ENCODE measurements around the gene CCSER1. TPM values are rescaled to one million over a fixed set of nuclear protein-coding genes. Genes with fewer than 3 reads are reported as not detected.

Gene CCSER1
- total and polyA plus RNA-seq, 4 donors, result 0.18 to 2.3 (median 1.2) TPM

DNA sequence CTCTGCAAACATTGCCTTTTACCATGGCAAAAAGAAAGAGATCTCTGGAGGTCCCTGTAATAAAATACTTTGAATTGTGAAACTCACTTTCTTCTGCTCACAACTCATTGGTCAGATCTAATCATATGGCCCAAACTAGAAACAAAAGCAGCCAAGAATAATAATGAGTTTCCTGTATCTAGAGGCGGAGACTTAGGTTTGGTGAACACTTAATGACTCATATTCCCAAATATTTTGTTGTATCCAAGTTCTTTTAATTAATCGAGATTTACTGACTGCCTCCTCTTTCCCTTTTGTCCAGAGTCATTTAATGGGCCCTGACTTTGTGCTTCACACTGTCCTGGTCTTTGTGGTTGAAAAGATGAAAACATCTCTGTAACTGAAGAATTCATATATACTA, 190.6 kb downstream of the CCSER1 start:
- TF ChIP-seq FOXA1 (IDR thresholded peaks at IDR 0.05), result no peak
- no peak overlapping the region for H3K27ac ChIP-seq (ENCODE audit: low read depth in 1 of 2, low read length in 2 of 2)

DNA sequence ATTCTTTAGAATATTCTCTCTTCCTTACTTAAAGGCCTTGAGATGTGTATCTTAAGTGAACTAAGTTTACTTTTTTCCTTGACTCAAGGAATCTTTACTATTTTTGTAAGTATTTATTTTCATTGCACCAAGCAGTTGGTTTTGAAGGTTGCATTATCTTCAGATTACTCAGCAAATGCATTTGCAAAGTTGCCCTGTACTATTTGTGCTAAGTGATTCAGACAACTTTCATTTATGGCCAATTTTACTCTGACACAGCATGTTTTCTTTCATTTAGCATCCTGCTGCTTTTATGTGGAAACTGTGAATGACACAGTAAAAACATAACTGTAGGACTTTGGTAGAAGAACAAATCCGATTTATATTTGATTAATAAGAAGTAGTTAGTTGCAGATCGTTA, 191.0 kb downstream of the CCSER1 start:
- H3K27ac ChIP-seq (ENCODE audit: low read depth in 1 of 2, low read length in 2 of 2), result no peak overlapping the region
- no peaks in the 10 kb centered on the region for H3K4me1 ChIP-seq (ENCODE audit: control insufficient read depth in 4 of 4, insufficient read depth in 4 of 4, low read length in 3 of 4)
- H3K9ac ChIP-seq (ENCODE audit: low read depth in 1 of 2, low read length in 2 of 2), result no peak overlapping the region
- TF ChIP-seq FOXA1 (IDR thresholded peaks at IDR 0.05), result no peak
- H3K27me3 ChIP-seq (ENCODE audit: control insufficient read depth in 4 of 4, insufficient read depth in 4 of 4, low read length in 3 of 4), result no peaks in the 10 kb centered on the region
- no peaks in the 10 kb centered on the region for H3K36me3 ChIP-seq (ENCODE audit: control insufficient read depth in 4 of 4, insufficient read depth in 3 of 4, low read depth in 1 of 4, low read length in 3 of 4)
- no peaks in the 10 kb centered on the region for H3K9me3 ChIP-seq (ENCODE audit: control insufficient read depth in 4 of 4, low read length in 3 of 4)
- H3K4me3 ChIP-seq (ENCODE audit: low read depth in 1 of 3, low read length in 3 of 3), result no peak overlapping the region
- 72% methylated on average over 2 of the region's 2 CpGs for WGBS
- no peak for DNase-seq (ENCODE audit: low spot score)

More for the DNA sequence above, 190.6 kb downstream of the CCSER1 start:
- Histone ChIP-seq H3K9ac (ENCODE audit: low read depth in 1 of 2, low read length in 2 of 2) (no peak overlapping the region), H3K4me3 (ENCODE audit: low read depth in 1 of 3, low read length in 3 of 3) (no peak overlapping the region), H3K27me3 (ENCODE audit: control insufficient read depth in 4 of 4, insufficient read depth in 4 of 4, low read length in 3 of 4) (no peaks in the 10 kb centered on the region), H3K36me3 (ENCODE audit: control insufficient read depth in 4 of 4, insufficient read depth in 3 of 4, low read depth in 1 of 4, low read length in 3 of 4) (no peaks in the 10 kb centered on the region), H3K9me3 (ENCODE audit: control insufficient read depth in 4 of 4, low read length in 3 of 4) (no peaks in the 10 kb centered on the region), H3K4me1 (ENCODE audit: control insufficient read depth in 4 of 4, insufficient read depth in 4 of 4, low read length in 3 of 4) (no peaks in the 10 kb centered on the region)
- WGBS, result 72% methylated on average over 2 of the region's 2 CpGs
- no peak for DNase-seq (ENCODE audit: low spot score)

DNA sequence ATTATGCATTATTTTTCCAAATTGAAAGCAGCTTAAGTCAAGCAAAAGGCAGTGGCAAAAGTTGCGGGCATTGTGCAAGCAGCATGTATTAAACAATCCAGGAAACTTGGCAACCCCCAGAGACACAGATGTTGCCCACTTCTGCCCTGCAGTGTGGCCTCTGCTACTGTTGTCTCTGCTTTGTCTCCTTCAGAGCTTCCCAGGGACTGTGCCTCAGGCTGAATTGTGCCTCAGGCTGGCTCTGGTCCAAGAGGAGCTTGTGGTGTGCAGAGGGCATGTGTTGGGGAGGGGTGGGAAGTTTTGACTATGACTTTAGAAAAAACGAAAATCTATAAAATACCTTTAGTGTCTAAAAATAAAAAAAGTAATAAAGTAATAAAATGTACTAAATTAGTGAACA, 201.4 kb downstream of the CCSER1 start:
- Histone ChIP-seq H3K9me3 (ENCODE audit: control insufficient read depth in 4 of 4, low read length in 3 of 4) (no peaks in the 10 kb centered on the region), H3K27me3 (ENCODE audit: control insufficient read depth in 4 of 4, insufficient read depth in 4 of 4, low read length in 3 of 4) (peaks cover 0 to 2% (median 0%) of the 10 kb centered on the region in 4 donors), H3K9ac (ENCODE audit: low read depth in 1 of 2, low read length in 2 of 2) (no peak overlapping the region), H3K27ac (ENCODE audit: low read depth in 1 of 2, low read length in 2 of 2) (no peak overlapping the region), H3K4me1 (ENCODE audit: control insufficient read depth in 4 of 4, insufficient read depth in 4 of 4, low read length in 3 of 4) (no peaks in the 10 kb centered on the region), H3K36me3 (ENCODE audit: control insufficient read depth in 4 of 4, insufficient read depth in 3 of 4, low read depth in 1 of 4, low read length in 3 of 4) (no peaks in the 10 kb centered on the region), H3K4me3 (ENCODE audit: low read depth in 1 of 3, low read length in 3 of 3) (no peak overlapping the region)
- no peak for DNase-seq (ENCODE audit: low spot score)
- TF ChIP-seq HNF4G (IDR thresholded peaks at IDR 0.05) (no peak), EGR1 (IDR thresholded peaks at IDR 0.05; ENCODE audit: low read depth in 2 of 2) (no peak), RXRA (IDR thresholded peaks at IDR 0.05) (no peak), GABPA (IDR thresholded peaks at IDR 0.05 in 1 of 2, conservative IDR thresholded peaks at IDR 0.05 in 1 of 2) (no peak), FOXA2 (IDR thresholded peaks at IDR 0.05) (no peak), JUND (IDR thresholded peaks at IDR 0.05) (no peak), NR2F2 (IDR thresholded peaks at IDR 0.05) (no peak), SP1 (IDR thresholded peaks at IDR 0.05) (no peak), RAD21 (IDR thresholded peaks at IDR 0.05) (no peak), HNF4A (conservative IDR thresholded peaks at IDR 0.05) (no peak), YY1 (IDR thresholded peaks at IDR 0.05) (no peak), TAF1 (conservative IDR thresholded peaks at IDR 0.05) (no peak)
- TF ChIP-seq, protein P1, sequence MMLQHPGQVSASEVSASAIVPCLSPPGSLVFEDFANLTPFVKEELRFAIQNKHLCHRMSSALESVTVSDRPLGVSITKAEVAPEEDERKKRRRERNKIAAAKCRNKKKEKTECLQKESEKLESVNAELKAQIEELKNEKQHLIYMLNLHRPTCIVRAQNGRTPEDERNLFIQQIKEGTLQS (IDR thresholded peaks at IDR 0.05), result no peak
- TF ChIP-seq, protein P2, sequence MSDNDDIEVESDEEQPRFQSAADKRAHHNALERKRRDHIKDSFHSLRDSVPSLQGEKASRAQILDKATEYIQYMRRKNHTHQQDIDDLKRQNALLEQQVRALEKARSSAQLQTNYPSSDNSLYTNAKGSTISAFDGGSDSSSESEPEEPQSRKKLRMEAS (IDR thresholded peaks at IDR 0.05), result no peak
- TF ChIP-seq, protein P3, sequence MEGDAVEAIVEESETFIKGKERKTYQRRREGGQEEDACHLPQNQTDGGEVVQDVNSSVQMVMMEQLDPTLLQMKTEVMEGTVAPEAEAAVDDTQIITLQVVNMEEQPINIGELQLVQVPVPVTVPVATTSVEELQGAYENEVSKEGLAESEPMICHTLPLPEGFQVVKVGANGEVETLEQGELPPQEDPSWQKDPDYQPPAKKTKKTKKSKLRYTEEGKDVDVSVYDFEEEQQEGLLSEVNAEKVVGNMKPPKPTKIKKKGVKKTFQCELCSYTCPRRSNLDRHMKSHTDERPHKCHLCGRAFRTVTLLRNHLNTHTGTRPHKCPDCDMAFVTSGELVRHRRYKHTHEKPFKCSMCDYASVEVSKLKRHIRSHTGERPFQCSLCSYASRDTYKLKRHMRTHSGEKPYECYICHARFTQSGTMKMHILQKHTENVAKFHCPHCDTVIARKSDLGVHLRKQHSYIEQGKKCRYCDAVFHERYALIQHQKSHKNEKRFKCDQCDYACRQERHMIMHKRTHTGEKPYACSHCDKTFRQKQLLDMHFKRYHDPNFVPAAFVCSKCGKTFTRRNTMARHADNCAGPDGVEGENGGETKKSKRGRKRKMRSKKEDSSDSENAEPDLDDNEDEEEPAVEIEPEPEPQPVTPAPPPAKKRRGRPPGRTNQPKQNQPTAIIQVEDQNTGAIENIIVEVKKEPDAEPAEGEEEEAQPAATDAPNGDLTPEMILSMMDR (IDR thresholded peaks at IDR 0.05; ENCODE audit: low read depth, low read length, missing input control), result no peak
- TF ChIP-seq, protein P4, sequence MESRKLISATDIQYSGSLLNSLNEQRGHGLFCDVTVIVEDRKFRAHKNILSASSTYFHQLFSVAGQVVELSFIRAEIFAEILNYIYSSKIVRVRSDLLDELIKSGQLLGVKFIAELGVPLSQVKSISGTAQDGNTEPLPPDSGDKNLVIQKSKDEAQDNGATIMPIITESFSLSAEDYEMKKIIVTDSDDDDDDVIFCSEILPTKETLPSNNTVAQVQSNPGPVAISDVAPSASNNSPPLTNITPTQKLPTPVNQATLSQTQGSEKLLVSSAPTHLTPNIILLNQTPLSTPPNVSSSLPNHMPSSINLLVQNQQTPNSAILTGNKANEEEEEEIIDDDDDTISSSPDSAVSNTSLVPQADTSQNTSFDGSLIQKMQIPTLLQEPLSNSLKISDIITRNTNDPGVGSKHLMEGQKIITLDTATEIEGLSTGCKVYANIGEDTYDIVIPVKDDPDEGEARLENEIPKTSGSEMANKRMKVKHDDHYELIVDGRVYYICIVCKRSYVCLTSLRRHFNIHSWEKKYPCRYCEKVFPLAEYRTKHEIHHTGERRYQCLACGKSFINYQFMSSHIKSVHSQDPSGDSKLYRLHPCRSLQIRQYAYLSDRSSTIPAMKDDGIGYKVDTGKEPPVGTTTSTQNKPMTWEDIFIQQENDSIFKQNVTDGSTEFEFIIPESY (IDR thresholded peaks at IDR 0.05), result no peak
- TF ChIP-seq, protein P5, sequence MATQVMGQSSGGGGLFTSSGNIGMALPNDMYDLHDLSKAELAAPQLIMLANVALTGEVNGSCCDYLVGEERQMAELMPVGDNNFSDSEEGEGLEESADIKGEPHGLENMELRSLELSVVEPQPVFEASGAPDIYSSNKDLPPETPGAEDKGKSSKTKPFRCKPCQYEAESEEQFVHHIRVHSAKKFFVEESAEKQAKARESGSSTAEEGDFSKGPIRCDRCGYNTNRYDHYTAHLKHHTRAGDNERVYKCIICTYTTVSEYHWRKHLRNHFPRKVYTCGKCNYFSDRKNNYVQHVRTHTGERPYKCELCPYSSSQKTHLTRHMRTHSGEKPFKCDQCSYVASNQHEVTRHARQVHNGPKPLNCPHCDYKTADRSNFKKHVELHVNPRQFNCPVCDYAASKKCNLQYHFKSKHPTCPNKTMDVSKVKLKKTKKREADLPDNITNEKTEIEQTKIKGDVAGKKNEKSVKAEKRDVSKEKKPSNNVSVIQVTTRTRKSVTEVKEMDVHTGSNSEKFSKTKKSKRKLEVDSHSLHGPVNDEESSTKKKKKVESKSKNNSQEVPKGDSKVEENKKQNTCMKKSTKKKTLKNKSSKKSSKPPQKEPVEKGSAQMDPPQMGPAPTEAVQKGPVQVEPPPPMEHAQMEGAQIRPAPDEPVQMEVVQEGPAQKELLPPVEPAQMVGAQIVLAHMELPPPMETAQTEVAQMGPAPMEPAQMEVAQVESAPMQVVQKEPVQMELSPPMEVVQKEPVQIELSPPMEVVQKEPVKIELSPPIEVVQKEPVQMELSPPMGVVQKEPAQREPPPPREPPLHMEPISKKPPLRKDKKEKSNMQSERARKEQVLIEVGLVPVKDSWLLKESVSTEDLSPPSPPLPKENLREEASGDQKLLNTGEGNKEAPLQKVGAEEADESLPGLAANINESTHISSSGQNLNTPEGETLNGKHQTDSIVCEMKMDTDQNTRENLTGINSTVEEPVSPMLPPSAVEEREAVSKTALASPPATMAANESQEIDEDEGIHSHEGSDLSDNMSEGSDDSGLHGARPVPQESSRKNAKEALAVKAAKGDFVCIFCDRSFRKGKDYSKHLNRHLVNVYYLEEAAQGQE (IDR thresholded peaks at IDR 0.05), result no peak
- WGBS, result 34% methylated on average over 2 of the region's 2 CpGs

Data from liver (tissue), 9 donors.